HG03354 (cell line): ENCODE results near the gene THRA.

ENCODE experiments used
- ATAC-seq: cut with Tn5 transposase; IDR thresholded peaks from one replicate; pipeline ENCODE4 v1.9.1; 2021; ENCODE audit warnings: mild to moderate bottlenecking; ENCODE audit not compliant: unreplicated experiment, poor library complexity, severe bottlenecking

Gene THRA

GRCh38 chr17:40025991-40026815, 36.6 kb upstream of the THRA start:
- ATAC-seq, result no peak

- no peak for ATAC-seq
Measured at GRCh38 chr17:40026816-40027613, 35.8 kb upstream of the THRA start.

- no peak for ATAC-seq
Measured at GRCh38 chr17:40027614-40028012, 35.2 kb upstream of the THRA start.

GRCh38 chr17:40028595-40028994, 34.2 kb upstream of the THRA start:
- ATAC-seq, result no peak

- ATAC-seq, result no peak
Measured at GRCh38 chr17:40031706-40032105, 31.1 kb upstream of the THRA start.

- no peak for ATAC-seq
Measured at GRCh38 chr17:40032322-40033320, 30.1 kb upstream of the THRA start.

- no peak for ATAC-seq
Measured at GRCh38 chr17:40033339-40033738, 29.4 kb upstream of the THRA start.

GRCh38 chr17:40034426-40035161, 28.2 kb upstream of the THRA start:
- no peak for ATAC-seq

GRCh38 chr17:40035162-40035559, 27.6 kb upstream of the THRA start:
- no peak for ATAC-seq

- ATAC-seq, result no peak
Measured at GRCh38 chr17:40038882-40039513, 23.8 kb upstream of the THRA start.

GRCh38 chr17:40041196-40041595, 21.6 kb upstream of the THRA start:
- no peak for ATAC-seq

- ATAC-seq, result no peak
Measured at GRCh38 chr17:40056379-40057015, 6.3 kb upstream of the THRA start.

- no peak for ATAC-seq
Measured at GRCh38 chr17:40058186-40058784, 4.5 kb upstream of the THRA start.

- no peak for ATAC-seq
Measured at GRCh38 chr17:40058865-40059264, 3.9 kb upstream of the THRA start.

GRCh38 chr17:40059729-40060475, 2.9 kb upstream of the THRA start:
- no peak for ATAC-seq

- no peak for ATAC-seq
Measured at GRCh38 chr17:40060887-40061608, 1.7 kb upstream of the THRA start.

GRCh38 chr17:40061609-40062038, 1.1 kb upstream of the THRA start:
- no peak for ATAC-seq
